ENCODE data around the gene CBX1.

The CBX1 gene

DNA sequence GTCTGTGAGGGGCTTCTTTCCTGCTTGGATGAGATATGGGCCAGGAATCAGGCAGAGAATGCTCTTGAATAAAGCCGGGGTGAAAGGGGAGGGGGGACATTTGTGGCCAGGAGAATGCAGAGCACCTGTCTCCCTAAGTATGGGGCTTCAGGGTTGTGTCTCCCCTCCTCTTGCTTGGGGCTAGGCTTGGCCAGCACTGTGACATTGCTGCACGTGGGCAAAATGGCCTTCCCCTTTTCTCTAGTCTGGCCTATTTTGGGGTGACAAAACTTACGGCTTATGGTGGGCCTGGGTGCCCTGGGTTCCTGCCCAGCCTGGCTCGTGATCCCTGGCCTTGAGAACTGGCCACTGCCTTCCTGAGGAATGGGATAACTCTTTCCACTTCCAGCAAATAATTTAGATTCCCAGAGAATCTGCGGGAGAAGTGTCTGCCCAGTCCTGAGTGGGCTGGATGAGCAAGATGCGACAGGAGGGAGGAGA is 47.5 kb downstream of the CBX1 start:
- no peak for TF ChIP-seq EZH2 (optimal IDR thresholded peaks at IDR 0.05; ENCODE audit: low read depth, low read length)
- TF ChIP-seq EZH2phosphoT487 (IDR thresholded peaks at IDR 0.05; ENCODE audit: low read length): no peak
- TF ChIP-seq, protein P1, sequence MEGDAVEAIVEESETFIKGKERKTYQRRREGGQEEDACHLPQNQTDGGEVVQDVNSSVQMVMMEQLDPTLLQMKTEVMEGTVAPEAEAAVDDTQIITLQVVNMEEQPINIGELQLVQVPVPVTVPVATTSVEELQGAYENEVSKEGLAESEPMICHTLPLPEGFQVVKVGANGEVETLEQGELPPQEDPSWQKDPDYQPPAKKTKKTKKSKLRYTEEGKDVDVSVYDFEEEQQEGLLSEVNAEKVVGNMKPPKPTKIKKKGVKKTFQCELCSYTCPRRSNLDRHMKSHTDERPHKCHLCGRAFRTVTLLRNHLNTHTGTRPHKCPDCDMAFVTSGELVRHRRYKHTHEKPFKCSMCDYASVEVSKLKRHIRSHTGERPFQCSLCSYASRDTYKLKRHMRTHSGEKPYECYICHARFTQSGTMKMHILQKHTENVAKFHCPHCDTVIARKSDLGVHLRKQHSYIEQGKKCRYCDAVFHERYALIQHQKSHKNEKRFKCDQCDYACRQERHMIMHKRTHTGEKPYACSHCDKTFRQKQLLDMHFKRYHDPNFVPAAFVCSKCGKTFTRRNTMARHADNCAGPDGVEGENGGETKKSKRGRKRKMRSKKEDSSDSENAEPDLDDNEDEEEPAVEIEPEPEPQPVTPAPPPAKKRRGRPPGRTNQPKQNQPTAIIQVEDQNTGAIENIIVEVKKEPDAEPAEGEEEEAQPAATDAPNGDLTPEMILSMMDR (IDR thresholded peaks at IDR 0.05; ENCODE audit: low read length): no peak
- Histone ChIP-seq H3K4me3 (ENCODE audit: low read length) (no peak overlapping the region), H3K9me3 (replicated peaks; ENCODE audit: insufficient read depth, low read length) (no peaks in the 10 kb centered on the region), H3F3A (ENCODE audit: insufficient read depth, low read length) (peaks cover 13% of the 10 kb centered on the region), H3K27ac (ENCODE audit: low read length) (no peak overlapping the region), H3K79me2 (ENCODE audit: low read length) (peaks cover 99% of the 10 kb centered on the region), H3K4me2 (ENCODE audit: low read depth, low read length) (peak overlapping the region; percentile 31; the same call in 1 of the 2 replicates), H3K9ac (ENCODE audit: low read length) (no peak overlapping the region), H3K4me1 (ENCODE audit: low read length) (peaks cover 66% of the 10 kb centered on the region), H3K36me3 (replicated peaks; ENCODE audit: insufficient read depth, low read length) (peaks cover 22% of the 10 kb centered on the region), H3K9me2 (replicated peaks; ENCODE audit: insufficient read depth, low read length) (no peaks in the 10 kb centered on the region), H3K27me3 (replicated peaks; ENCODE audit: insufficient read depth, low read length) (no peaks in the 10 kb centered on the region), H4K20me1 (ENCODE audit: insufficient read depth, low read length) (no peaks in the 10 kb centered on the region), H2AFZ (ENCODE audit: low read length) (no peak overlapping the region)
- no peak for DNase-seq

- peak overlapping the region; percentile 31; the same call in 1 of the 2 replicates for H3K4me2 ChIP-seq (ENCODE audit: low read depth, low read length)
- H2AFZ ChIP-seq (ENCODE audit: low read length): no peak overlapping the region
- peaks cover 22% of the 10 kb centered on the region for H3K36me3 ChIP-seq (replicated peaks; ENCODE audit: insufficient read depth, low read length)
- peaks cover 95% of the 10 kb centered on the region for H3K79me2 ChIP-seq (ENCODE audit: low read length)
- no peak overlapping the region for H3K4me3 ChIP-seq (ENCODE audit: low read length)
- no peaks in the 10 kb centered on the region for H3K9me3 ChIP-seq (replicated peaks; ENCODE audit: insufficient read depth, low read length)
- H3F3A ChIP-seq (ENCODE audit: insufficient read depth, low read length): peaks cover 18% of the 10 kb centered on the region
- no peaks in the 10 kb centered on the region for H4K20me1 ChIP-seq (ENCODE audit: insufficient read depth, low read length)
- peaks cover 66% of the 10 kb centered on the region for H3K4me1 ChIP-seq (ENCODE audit: low read length)
- H3K9ac ChIP-seq (ENCODE audit: low read length): no peak overlapping the region
- DNase-seq: no peak
- TF ChIP-seq EZH2phosphoT487 (IDR thresholded peaks at IDR 0.05; ENCODE audit: low read length) (no peak), EZH2 (optimal IDR thresholded peaks at IDR 0.05; ENCODE audit: low read depth, low read length) (no peak)
- TF ChIP-seq, protein P1 (IDR thresholded peaks at IDR 0.05; ENCODE audit: low read length): no peak
- H3K27me3 ChIP-seq (replicated peaks; ENCODE audit: insufficient read depth, low read length): no peaks in the 10 kb centered on the region
- H3K9me2 ChIP-seq (replicated peaks; ENCODE audit: insufficient read depth, low read length): no peaks in the 10 kb centered on the region
- no peak overlapping the region for H3K27ac ChIP-seq (ENCODE audit: low read length)
These were observed 48.1 kb downstream of the CBX1 start for GRCh38 chr17:48052956-48053757.

GRCh38 chr17:48051706-48052486 is 49.4 kb downstream of the CBX1 start:
- no peak overlapping the region; the same call in 1 of the 2 replicates for H3K9ac ChIP-seq (ENCODE audit: low read length)
- H3K9me2 ChIP-seq (replicated peaks; ENCODE audit: insufficient read depth, low read length): no peaks in the 10 kb centered on the region
- peak overlapping the region; percentile 25; the same call in 1 of the 2 replicates for H3K4me2 ChIP-seq (ENCODE audit: low read depth, low read length)
- H2AFZ ChIP-seq (ENCODE audit: low read length): no peak overlapping the region
- H3K4me1 ChIP-seq (ENCODE audit: low read length): peaks cover 66% of the 10 kb centered on the region
- H3K27ac ChIP-seq (ENCODE audit: low read length): peak overlapping the region; percentile 22; the same call in 1 of the 2 replicates
- DNase-seq: no peak
- H3K36me3 ChIP-seq (replicated peaks; ENCODE audit: insufficient read depth, low read length): peaks cover 13% of the 10 kb centered on the region
- TF ChIP-seq EZH2 (optimal IDR thresholded peaks at IDR 0.05; ENCODE audit: low read depth, low read length) (no peak), EZH2phosphoT487 (IDR thresholded peaks at IDR 0.05; ENCODE audit: low read length) (no peak)
- TF ChIP-seq, protein P1 (IDR thresholded peaks at IDR 0.05; ENCODE audit: low read length): no peak
- H3F3A ChIP-seq (ENCODE audit: insufficient read depth, low read length): peaks cover 18% of the 10 kb centered on the region
- H3K4me3 ChIP-seq (ENCODE audit: low read length): peak overlapping the region; percentile 8; the same call in 1 of the 2 replicates
- no peaks in the 10 kb centered on the region for H3K9me3 ChIP-seq (replicated peaks; ENCODE audit: insufficient read depth, low read length)
- no peaks in the 10 kb centered on the region for H3K27me3 ChIP-seq (replicated peaks; ENCODE audit: insufficient read depth, low read length)
- no peaks in the 10 kb centered on the region for H4K20me1 ChIP-seq (ENCODE audit: insufficient read depth, low read length)
- H3K79me2 ChIP-seq (ENCODE audit: low read length): peaks cover 90% of the 10 kb centered on the region
